PFSK-1 (cell line): Measurements from ENCODE around the gene HLA-DPA1.

Experiments
- FOXP2 ChIP-seq: optimal IDR thresholded peaks from 2 replicates; pipeline ENCODE3; 2011; ENCODE audit warnings: borderline replicate concordance, control low read depth, inconsistent platforms; ENCODE audit not compliant: insufficient read depth; ENCODE audit errors: extremely low read length, extremely low read depth
- POLR2AphosphoS5 ChIP-seq: IDR thresholded peaks from 2 replicates; pipeline ENCODE4 v1.6.1; 2012; ENCODE audit warnings: low read depth, mild to moderate bottlenecking, control low read depth, low read length, moderate library complexity
- SIN3A ChIP-seq: IDR thresholded peaks from 2 replicates; pipeline ENCODE4 v1.6.1; 2012; ENCODE audit warnings: mild to moderate bottlenecking, low read length, moderate library complexity, borderline replicate concordance; ENCODE audit not compliant: insufficient read depth
- TAF1 ChIP-seq: IDR thresholded peaks from 2 replicates; pipeline ENCODE4 v1.6.1; 2012; ENCODE audit warnings: low read length, control low read depth, borderline replicate concordance; ENCODE audit not compliant: insufficient read depth
- TF ChIP-seq, protein P1 (sequence below), 2 experiments: IDR thresholded peaks; 2 replicates each; pipeline versions ENCODE4 v1.6.1 to v1.8.0; 2011 to 2012; ENCODE audit warnings: low read depth in 2 of 2, low read length in 2 of 2, control low read depth in 1 of 2, inconsistent platforms in 1 of 2, mild to moderate bottlenecking in 1 of 2, moderate library complexity in 1 of 2; ENCODE audit not compliant: insufficient read depth in 1 of 2

The HLA-DPA1 gene

DNA sequence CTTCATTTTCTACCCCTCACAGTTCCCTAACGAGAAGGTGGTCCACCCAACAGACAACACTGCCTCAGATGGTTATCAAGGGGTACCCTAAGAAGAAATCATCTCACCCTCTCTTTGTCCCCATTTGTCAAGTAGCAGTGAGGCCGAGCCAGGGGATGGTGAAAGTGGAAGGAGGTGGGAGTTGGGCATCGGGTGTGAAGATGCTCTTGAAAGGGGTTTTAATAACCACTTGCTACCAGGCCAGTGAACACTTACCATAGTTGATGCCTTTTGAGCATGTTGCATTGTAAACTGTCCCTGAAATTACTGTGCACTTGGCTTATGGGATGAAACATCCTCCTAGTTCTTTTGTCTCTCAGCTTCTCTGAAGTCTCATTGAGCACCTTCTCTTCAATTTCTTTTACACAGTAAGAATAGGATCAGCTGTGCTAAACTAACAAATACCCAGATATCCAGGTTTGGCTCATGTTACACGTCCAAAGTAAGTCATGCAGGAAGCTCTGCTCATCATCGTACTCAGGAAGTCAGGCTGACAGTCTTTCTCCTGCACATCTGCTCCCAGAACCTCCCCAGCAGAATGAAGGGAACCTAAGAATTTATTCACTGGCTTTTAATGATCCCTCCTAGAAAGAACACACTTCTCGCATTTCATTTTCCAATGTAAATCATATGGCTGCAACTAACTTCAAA is 15.6 kb upstream of the HLA-DPA1 start:
- TF ChIP-seq FOXP2 (no peak), POLR2AphosphoS5 (no peak), TAF1 (no peak), SIN3A (no peak)
- TF ChIP-seq, protein P1, sequence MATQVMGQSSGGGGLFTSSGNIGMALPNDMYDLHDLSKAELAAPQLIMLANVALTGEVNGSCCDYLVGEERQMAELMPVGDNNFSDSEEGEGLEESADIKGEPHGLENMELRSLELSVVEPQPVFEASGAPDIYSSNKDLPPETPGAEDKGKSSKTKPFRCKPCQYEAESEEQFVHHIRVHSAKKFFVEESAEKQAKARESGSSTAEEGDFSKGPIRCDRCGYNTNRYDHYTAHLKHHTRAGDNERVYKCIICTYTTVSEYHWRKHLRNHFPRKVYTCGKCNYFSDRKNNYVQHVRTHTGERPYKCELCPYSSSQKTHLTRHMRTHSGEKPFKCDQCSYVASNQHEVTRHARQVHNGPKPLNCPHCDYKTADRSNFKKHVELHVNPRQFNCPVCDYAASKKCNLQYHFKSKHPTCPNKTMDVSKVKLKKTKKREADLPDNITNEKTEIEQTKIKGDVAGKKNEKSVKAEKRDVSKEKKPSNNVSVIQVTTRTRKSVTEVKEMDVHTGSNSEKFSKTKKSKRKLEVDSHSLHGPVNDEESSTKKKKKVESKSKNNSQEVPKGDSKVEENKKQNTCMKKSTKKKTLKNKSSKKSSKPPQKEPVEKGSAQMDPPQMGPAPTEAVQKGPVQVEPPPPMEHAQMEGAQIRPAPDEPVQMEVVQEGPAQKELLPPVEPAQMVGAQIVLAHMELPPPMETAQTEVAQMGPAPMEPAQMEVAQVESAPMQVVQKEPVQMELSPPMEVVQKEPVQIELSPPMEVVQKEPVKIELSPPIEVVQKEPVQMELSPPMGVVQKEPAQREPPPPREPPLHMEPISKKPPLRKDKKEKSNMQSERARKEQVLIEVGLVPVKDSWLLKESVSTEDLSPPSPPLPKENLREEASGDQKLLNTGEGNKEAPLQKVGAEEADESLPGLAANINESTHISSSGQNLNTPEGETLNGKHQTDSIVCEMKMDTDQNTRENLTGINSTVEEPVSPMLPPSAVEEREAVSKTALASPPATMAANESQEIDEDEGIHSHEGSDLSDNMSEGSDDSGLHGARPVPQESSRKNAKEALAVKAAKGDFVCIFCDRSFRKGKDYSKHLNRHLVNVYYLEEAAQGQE (IDR thresholded peaks at IDR 0.05; ENCODE audit: insufficient read depth in 1 of 2, low read depth in 2 of 2, low read length in 2 of 2): no peak

DNA sequence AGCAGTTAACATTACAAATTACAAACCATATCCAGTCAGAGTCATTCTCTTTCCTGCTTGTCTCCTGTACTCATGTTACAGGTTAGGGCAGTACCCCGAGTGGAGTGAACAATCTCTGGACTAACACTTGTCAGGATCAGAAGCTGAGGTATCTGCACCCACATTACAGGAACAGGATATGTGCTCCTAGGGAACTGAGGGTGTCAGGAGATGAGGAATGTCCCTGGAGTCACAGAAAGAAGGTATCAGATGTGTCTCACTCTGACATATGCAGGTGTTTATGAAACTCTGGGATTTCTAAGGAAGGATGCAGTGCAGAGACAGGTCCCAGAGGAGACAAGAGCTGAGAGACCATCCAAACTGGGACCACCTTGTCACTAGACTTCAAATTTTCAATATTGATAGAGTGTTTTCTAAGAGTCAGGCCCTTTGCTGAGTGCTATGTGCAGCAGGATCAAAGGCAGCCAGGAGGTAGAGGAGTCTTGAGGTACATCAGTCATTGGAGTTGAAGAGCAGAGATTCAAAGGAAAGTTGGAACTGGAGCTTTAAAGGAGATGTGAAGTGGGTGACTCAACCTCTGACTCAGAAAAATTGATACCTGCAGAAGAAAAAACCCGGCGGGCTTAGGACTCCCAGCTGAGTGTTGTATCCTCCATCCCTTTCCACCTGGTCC is 14.9 kb upstream of the HLA-DPA1 start:
- TF ChIP-seq POLR2AphosphoS5: no peak
- TF ChIP-seq TAF1: no peak
- no peak for TF ChIP-seq SIN3A
- TF ChIP-seq, protein P1 (IDR thresholded peaks at IDR 0.05; ENCODE audit: insufficient read depth in 1 of 2, low read depth in 2 of 2, low read length in 2 of 2): no peak
- TF ChIP-seq FOXP2: no peak

DNA sequence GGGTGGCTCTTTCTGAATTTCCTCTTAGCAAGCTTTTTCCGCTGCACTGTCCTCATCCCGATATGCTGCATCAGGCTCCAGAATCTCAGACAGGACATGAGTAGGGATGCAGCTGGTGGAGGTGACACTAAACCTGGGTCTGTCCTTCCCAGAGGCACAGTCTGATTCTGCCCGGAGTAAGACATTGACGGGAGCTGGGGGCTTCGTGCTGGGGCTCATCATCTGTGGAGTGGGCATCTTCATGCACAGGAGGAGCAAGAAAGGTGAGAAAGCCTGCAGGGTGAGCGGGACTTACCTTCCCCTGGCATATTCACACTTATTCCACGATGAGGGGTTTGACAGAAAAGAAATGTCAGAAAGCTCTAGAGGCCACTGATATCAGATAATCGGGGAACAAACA is 12.2 kb upstream of the HLA-DPA1 start:
- no peak for TF ChIP-seq SIN3A
- TF ChIP-seq, protein P1 (IDR thresholded peaks at IDR 0.05; ENCODE audit: insufficient read depth in 1 of 2, low read depth in 2 of 2, low read length in 2 of 2): no peak
- TF ChIP-seq POLR2AphosphoS5: no peak
- no peak for TF ChIP-seq TAF1
- TF ChIP-seq FOXP2: no peak

DNA sequence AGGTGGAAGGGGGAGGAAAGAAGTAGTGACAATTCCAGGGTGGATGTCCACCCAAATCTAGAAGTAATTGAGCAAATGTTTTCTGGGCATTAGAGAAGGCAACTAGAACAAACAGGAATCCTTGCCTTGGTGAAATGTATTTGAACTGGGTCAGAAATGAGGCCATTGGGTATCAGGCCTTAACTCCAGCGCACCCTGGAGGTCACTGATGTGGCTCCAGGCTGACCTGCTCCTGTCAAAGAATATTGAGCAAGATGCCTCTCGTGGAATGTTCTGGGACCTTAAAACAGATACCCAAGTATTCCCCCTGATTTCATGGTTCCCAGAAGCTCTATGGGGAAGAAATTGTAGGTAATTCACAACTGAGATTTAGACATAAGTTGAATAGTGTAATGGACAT is 9.3 kb upstream of the HLA-DPA1 start:
- TF ChIP-seq, protein P1 (IDR thresholded peaks at IDR 0.05; ENCODE audit: insufficient read depth in 1 of 2, low read depth in 2 of 2, low read length in 2 of 2): no peak
- TF ChIP-seq TAF1 (no peak), FOXP2 (no peak), POLR2AphosphoS5 (no peak), SIN3A (no peak)
